Measurements from ENCODE around the gene MED15. TPM values are rescaled to one million over a fixed set of nuclear protein-coding genes. Genes with fewer than 3 reads are reported as not detected.

Gene MED15
- total RNA-seq, 1 experiment from 2014 or later: 31.0 TPM

- in situ Hi-C loops (cut with HindIII; ENCODE audit: low pct_unique_long_range_greater_than_20kb, low sequenced_read_pairs): no loop called here
- DNase-seq (ENCODE audit: low read depth): no peak
These were observed 55.4 kb downstream of the MED15 start for GRCh38 chr22:20562607-20563465.

GRCh38 chr22:20563466-20563906 is 56.1 kb downstream of the MED15 start:
- no peak for DNase-seq (ENCODE audit: low read depth)
- in situ Hi-C loops (cut with HindIII; ENCODE audit: low pct_unique_long_range_greater_than_20kb, low sequenced_read_pairs): no loop called here

- in situ Hi-C loops (cut with HindIII; ENCODE audit: low pct_unique_long_range_greater_than_20kb, low sequenced_read_pairs): no loop called here
- DNase-seq (ENCODE audit: low read depth): no peak
These were observed 56.5 kb downstream of the MED15 start for GRCh38 chr22:20563941-20564371.

- in situ Hi-C loops (cut with HindIII; ENCODE audit: low pct_unique_long_range_greater_than_20kb, low sequenced_read_pairs): no loop called here
- DNase-seq (ENCODE audit: low read depth): no peak
These were observed 57.8 kb downstream of the MED15 start for GRCh38 chr22:20565079-20565734.

GRCh38 chr22:20565761-20566160 is 58.4 kb downstream of the MED15 start:
- in situ Hi-C loops (cut with HindIII; ENCODE audit: low pct_unique_long_range_greater_than_20kb, low sequenced_read_pairs): no loop called here
- no peak for DNase-seq (ENCODE audit: low read depth)

- in situ Hi-C loops (cut with HindIII; ENCODE audit: low pct_unique_long_range_greater_than_20kb, low sequenced_read_pairs): no loop called here
- peak; percentile 70 for DNase-seq (ENCODE audit: low read depth)
These were observed 59.2 kb downstream of the MED15 start for GRCh38 chr22:20566420-20567260.

GRCh38 chr22:20567371-20567847 is 60.0 kb downstream of the MED15 start:
- peak; percentile 77 for DNase-seq (ENCODE audit: low read depth)
- in situ Hi-C loops (cut with HindIII; ENCODE audit: low pct_unique_long_range_greater_than_20kb, low sequenced_read_pairs): no loop called here

- in situ Hi-C loops (cut with HindIII; ENCODE audit: low pct_unique_long_range_greater_than_20kb, low sequenced_read_pairs): no loop called here
- DNase-seq (ENCODE audit: low read depth): peak; percentile 46
These were observed 60.6 kb downstream of the MED15 start for GRCh38 chr22:20567993-20568417.

- no peak for DNase-seq (ENCODE audit: low read depth)
- in situ Hi-C loops (cut with HindIII; ENCODE audit: low pct_unique_long_range_greater_than_20kb, low sequenced_read_pairs): no loop called here
These were observed 61.2 kb downstream of the MED15 start for GRCh38 chr22:20568502-20569058.

- DNase-seq (ENCODE audit: low read depth): peak; percentile 97
- in situ Hi-C loops (cut with HindIII; ENCODE audit: low pct_unique_long_range_greater_than_20kb, low sequenced_read_pairs): no loop called here
These were observed 61.9 kb downstream of the MED15 start for GRCh38 chr22:20569059-20570058.

- in situ Hi-C loops (cut with HindIII; ENCODE audit: low pct_unique_long_range_greater_than_20kb, low sequenced_read_pairs): no loop called here
- no peak for DNase-seq (ENCODE audit: low read depth)
These were observed 63.7 kb downstream of the MED15 start for GRCh38 chr22:20571078-20571503.

GRCh38 chr22:20571531-20572007 is 64.2 kb downstream of the MED15 start:
- DNase-seq (ENCODE audit: low read depth): no peak
- in situ Hi-C loops (cut with HindIII; ENCODE audit: low pct_unique_long_range_greater_than_20kb, low sequenced_read_pairs): no loop called here

- in situ Hi-C loops (cut with HindIII; ENCODE audit: low pct_unique_long_range_greater_than_20kb, low sequenced_read_pairs): no loop called here
- no peak for DNase-seq (ENCODE audit: low read depth)
These were observed 64.9 kb downstream of the MED15 start for GRCh38 chr22:20572132-20572802.

GRCh38 chr22:20573176-20573832 is 65.9 kb downstream of the MED15 start:
- no peak for DNase-seq (ENCODE audit: low read depth)
- in situ Hi-C loops (cut with HindIII; ENCODE audit: low pct_unique_long_range_greater_than_20kb, low sequenced_read_pairs): no loop called here

GRCh38 chr22:20573833-20574615 is 66.6 kb downstream of the MED15 start:
- in situ Hi-C loops (cut with HindIII; ENCODE audit: low pct_unique_long_range_greater_than_20kb, low sequenced_read_pairs): no loop called here
- no peak for DNase-seq (ENCODE audit: low read depth)

All from Caki2 (cell line).